NOMO-1 treated with dmso at 0.1 percent for 144 hours (cell line): ENCODE measurements around the gene TMEM201.

Experiments
- DNase-seq: peaks from one replicate; lab custom pipeline; 2025; ENCODE audit not compliant: unreplicated experiment; lab: John Stamatoyannopoulos, UW

Gene TMEM201

DNA sequence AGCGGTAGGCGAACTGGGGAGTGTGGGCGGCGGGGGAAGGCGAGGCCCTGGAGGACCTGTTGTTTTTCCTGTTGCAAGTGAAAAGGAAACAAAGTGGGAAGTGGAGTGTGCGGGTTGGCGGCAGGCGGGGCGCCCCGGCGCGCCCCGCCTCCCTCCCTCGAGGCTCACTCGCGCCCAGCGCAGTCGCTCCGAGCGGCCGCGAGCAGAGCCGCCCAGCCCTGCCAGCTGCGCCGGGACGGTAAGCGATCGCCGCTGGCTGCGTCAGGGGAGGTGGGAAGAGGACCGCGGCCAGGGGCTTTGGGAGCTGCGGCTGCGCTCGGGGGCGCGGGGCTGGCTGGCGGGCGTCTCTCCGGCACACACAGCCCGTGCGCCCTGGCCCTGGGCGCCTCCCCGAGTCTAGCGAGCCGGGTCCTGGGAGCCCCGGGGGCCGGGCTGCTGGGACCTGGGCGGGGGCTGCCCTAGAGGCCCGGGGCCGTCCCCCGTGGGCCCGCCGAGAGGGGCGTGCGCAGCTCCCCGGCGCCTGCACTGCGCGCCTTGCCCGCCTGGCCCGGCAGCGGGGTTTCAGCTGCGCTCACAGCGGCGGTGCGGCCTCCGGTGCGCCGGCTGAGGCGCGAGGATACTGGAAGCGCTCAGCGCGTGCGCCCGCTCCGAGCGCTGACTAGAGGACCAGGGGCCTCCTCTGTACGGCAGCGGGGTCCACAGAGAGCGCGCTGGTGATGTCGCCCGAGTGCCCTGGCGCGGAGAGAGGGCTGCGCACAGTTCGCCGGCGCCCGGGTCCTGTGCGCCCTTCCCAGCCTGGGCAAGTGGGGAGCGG lies 63.1 kb downstream of the TMEM201 start, which contains the start of gene PIK3CD:
PIK3CD (plus strand) TSS at position 167 of the 814 bp plus-strand sequence. CDS start 58,725 bp downstream, outside the sequence.
- DNase-seq: peak; percentile 55

DNA sequence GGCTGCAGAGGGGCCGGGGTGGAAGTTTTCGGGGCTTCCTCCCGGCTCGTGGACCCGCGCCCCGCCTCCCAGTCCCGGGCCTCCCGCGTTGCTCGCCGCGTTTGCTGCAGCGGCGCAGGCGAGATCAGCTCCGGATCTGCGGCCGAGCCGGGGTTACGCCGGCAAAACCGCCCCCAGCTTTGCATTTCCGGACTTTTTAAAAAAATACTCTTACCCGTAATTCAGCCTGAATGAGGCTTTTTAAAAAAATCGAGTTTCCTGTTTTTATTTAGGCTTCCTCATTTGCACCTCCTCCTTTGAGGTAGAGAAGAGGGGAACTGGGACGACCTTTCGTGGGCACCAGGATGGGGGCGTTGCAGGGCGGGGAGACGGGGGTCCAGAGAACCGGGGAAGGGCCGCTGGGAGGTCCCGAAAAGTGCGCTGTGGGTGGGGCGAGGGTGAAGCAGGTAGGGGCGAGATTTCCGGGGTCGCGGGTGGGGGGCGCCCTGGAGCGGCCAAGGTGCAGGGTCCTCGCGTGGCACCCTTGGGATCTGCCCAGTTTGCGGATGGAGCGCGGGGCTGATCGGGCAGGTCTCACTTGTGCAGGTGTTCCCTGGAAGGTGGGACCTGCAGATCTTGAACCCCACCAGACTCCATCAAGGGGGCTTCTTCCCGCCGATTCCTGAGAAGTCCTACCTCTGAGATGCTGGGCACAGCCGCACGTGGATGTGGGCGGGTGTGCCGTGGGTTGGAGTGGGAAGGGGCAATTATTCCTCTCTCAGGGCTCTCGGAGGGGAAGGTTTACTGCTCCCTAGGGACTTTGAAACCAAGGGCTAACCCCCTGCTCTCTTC lies 63.9 kb downstream of the TMEM201 start:
- DNase-seq: peak; percentile 79

DNA sequence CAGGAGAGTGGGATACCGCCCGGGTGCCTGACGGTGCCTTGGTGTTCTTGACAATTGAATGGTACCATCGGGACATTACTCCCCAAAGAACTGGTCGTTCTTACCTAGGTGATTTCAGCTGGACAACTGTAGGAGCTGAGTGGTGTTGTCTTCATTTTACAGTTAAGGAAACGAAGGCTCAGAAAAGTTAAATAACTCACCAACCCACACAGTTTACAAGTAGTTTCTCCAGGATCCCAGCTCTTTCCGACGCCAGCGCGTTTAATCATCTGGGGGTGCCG lies 64.4 kb downstream of the TMEM201 start:
- no peak for DNase-seq

DNA sequence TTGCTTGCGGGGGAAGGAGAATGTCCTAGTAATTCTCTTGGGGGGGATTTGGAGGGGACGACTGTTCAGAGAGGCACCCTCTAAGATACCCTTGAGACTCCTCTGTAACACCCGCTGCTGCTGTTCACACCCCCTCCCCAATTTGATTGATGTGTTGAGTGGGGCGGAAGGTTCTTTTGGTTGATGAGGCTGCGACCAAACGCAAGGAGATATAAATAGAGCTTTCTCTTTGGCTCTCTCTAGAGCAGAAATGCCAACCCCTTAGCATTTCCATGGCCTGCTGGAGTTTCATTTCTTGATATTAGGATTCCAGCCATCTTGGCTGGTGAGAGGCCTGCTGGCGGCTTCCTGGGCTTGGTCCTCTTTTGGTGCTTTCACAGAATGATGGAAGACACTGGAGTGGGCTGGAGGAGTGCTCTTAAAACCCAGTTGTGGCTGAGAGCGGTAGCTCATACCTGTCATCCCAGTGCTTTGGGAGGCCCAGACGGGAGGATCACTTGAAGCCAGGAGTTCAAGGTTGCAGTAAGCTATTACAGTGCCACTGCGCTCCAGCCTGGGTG lies 64.9 kb downstream of the TMEM201 start:
- DNase-seq: no peak

DNA sequence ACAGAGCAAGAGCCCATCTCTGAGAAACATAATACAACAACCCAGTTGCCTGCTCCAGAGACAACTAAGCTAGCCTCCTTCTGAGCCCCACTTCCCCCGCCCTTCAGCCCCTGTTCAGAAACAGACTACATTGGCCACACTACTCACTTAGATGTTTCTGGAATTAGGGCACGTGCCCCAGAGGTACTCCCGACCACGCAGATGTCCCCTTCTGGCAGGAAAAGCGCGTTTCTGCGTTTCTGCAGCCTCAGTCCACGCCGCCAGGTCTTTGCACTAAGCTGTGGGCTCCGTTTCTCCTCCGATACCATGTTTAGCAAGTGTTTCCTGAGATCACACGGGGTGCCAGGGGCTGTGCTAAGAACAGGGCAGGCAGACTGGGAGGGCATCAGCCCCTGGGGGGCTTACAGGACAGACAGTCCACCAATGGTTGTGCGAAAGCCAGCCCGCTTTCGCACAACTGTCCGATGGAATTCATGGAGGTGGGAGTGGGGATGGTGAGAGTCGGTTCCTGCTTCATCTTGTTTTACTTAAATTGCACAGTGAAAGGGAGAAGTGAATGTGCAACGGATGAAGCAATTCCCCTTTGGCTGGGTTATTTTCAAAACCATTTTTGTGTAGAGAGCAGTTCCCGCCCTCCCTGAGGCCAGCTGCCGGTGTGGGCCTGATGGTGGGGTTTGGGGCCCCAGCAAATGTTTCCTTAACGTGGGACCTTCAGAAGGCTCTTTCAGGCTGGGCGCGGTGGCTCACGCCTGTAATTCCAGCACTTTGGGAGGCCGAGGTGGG lies 65.5 kb downstream of the TMEM201 start:
- peak; percentile 81 for DNase-seq

DNA sequence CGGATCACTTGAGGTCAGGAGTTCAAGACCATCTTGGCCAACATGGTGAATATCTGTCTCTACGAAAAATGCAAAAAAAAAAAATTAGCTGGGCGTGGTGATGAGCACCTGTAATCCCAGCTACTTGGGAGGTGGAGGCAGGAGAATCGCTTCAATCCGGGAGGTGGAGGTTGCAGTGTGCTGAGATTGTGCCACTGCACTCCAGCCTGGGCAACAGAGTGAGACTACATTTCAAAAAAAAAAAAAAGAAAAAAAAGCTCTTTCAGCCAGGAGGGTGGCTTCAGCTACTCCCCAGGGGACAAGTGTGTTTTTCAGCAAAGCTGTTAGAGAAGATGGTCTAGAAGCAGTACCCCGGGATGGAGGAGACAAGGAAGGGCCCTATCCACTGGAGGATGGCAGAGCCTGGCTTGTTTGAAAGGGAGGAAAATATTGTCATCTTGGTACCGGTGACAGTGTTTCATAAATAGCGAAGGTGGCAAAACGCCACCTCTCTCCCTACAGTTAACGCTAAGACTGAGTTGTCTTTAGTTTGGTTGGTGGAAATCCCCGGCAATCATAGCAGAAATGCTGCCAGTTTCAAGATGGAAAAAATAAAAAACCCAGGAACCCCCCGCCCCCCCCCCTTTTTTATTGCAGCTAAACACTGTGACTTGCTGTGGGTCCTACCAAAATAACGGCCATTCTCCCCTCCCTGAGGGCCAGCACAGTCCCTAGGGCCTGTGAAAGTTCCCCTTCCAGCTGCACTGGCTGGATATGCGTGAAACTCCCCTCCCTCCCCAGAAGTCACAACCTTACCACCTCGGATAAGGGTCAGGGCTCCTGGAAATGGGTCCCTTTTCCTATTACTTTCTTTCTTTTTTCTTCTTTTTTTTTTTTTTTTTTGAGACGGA lies 66.4 kb downstream of the TMEM201 start:
- no peak for DNase-seq

DNA sequence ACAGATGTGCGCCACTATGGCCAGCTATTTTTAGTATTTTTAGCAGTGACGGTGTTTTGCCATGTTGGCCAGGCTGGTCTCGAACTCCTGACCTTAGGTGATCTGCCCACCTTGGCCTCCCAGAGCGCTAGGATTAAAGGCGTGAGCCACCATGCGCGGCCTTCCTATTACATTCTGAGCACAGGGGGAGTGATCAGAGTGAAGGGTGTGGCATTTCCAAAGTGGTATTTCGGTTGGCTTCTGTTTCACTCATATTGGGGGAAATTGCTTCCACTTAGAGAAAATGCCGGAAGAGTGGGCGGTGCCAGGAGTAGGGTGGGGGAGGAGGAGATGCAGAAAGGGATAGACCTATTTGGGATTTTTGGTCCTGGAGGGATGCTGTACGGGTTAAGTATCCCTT lies 67.1 kb downstream of the TMEM201 start:
- peak; percentile 45 for DNase-seq

DNA sequence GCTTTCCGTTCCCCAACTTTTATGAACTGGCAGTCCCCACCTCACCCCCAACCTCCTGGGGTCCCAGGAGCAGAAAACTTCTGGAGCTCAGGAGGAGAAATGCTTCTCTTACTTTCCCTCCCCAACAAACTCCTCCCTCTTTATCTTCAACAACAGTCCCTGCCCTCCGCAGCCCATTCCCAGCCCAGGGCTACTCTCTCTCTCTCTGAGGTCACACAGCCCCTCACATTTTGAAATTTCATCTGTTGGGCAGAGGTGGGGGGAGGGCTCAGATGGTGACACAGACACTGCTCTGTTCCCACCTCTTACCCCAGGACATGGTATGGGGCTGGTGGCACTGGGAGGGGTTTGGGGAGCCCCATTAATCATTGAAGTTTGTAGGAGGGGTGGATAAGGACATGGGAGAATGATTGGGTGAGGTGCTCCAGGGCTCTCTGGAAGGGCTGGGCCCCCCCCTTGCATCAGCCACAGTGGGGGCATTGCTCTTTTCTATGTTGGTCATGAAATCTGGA lies 68.9 kb downstream of the TMEM201 start:
- no peak for DNase-seq

DNA sequence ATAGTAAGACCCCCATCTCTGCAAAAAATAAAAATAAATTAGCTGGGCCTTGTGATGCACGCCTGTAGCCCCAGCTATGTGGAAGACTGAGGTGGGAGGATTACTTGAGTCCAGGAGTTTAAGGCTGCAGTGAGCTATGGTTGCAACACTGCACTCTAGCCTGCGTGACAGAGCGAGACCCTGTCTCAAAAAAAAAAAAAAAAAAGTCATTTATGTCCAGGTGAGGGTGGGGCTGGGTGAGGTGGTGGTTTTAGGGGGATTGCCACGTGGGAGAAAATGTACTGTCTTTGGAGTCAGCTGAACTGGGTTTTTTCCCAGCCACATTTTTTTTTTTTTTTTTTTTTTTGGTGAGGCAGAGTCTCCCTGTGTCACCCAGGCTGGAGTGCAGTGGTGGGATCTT lies 69.5 kb downstream of the TMEM201 start:
- DNase-seq: no peak

DNA sequence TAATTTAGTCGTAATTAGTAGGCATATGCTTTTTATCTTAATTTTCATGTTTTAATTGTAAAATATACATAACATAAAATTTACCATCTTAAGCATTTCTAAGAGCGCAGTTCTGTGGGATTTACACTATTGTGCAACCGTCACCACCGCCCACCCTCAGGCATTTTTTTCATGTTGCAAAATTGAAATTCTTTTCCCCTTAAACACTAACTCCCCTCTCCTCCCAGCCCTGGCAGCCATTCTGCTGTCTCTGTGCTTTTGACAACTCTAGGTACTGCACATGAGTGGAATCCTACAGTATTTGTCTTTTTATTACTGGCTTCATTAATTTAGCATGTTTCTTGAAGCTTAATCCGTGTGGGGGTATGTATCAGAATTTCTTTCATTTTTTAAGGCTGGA lies 70.6 kb downstream of the TMEM201 start:
- no peak for DNase-seq

DNA sequence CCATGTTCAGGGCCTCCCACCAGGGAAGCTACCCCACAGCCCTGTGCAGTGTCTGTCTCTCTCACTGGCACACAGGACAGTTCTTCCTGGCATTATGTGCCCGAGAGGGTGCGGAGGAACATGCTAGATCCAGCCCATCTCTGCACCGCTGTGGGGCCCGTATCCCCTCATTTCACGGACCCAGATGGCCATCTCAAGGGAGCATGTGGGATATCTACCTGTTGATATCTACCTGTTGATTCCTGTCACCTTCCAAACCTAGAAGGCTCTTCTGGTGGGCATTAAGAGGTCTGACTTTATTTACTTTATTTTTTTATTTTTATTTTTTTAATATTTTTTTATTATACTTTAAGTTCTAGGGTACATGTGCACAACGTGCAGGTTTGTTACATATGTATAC lies 74.5 kb downstream of the TMEM201 start:
- DNase-seq: no peak
